ENCODE measurements around the gene TRMT112. TPM values are rescaled to one million over a fixed set of nuclear protein-coding genes. Genes with fewer than 3 reads are reported as not detected.

The TRMT112 gene
- total RNA-seq (2014; rRNA removed; shearing (Covaris generic)), result 378 and 452 TPM in 2 replicates

DNA sequence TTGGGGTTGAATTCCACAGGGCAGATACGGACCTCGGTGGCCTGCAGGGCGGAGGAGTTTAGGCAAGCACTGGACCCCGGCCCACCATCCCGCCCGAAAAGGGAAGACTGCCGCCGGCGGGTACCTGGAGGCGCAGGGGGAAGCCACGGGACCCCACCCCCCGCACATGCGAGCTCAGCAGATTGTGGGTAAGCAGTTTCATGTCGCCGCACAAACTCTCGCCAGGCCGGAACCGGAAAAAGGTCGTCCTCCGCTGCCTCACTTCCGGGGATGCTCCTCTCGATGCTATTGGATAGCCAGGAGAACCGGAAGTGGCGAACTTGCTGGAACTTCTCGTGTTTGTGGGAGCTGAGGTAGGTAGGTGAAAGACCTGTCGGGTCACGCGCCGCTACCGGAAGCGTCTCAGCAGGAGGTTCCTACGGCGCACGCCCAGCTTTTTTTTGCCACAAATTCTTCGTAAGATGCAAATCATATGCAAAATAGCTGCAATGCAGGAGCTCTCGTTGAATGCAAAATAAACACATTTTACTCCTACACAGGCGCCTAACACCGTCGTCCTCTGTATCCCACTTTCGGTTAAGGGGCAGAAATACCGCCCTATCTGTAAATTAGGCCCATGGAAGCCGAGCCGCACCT lies at the start of gene TRMT112:
TSS of gene TRMT112 (minus strand) at position 235 of the 636 bp plus-strand sequence. CDS start at position 202, 33 bp downstream.
- peak; percentile 99 for DNase-seq (ENCODE audit: low read depth)

DNA sequence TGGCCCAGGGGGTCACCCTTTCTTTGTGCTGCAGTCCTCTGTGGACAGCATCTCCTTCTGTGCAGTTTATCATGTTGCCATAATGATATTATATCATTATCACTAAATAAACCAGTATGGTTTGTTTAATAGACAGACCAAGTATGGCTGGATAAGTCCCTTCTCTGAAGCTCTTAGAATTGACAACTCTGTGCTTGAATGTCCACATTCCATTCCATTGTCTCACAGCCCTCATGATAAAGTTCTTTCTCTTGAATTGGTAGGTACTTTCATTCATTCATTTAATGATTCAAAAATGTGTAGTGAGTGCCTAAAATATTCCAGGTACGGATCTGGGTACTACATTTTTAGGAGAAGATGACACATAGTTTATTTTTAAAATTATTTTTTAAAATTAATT lies 49.4 kb upstream of the TRMT112 start:
- no peak for DNase-seq (ENCODE audit: low read depth)

DNA sequence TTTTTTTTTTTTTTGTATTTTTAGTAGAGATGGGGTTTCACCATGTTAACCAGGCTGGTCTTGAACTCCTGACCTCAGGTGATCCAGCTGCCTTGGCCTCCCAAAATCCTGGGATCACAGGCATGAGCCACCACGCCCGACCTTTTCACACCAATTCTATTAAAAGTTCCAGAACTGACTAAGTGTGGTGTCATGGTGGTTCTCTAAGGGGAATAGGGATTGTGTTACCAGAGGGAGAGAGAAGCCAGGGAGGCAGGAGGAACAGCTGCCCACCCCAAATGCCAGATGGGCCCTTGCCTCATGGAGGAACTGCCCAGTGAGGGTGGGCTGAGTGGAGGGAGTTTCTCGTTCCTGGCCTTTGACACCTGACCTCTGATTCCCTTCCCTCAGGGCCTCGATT lies 47.6 kb upstream of the TRMT112 start:
- DNase-seq (ENCODE audit: low read depth), result no peak

DNA sequence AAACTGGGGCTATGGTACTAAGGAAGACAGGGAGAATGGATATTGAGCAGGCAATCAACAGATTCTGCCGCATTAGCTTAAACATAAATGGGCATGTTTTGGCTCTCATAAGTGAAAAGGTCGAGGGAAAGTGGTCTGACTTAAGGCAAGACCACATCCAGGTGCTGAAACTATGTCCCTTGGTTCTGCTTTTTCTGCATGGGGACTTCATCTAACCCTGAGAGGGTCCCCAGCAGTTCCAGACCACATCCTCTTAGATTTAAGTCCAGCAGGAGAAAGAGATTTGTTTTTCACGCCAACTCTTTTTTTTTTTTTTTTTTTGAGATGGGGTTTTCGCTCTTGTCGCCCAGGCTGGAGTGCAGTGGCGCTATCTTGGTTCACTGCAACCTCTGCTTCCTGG lies 47.1 kb upstream of the TRMT112 start:
- DNase-seq (ENCODE audit: low read depth), result no peak

DNA sequence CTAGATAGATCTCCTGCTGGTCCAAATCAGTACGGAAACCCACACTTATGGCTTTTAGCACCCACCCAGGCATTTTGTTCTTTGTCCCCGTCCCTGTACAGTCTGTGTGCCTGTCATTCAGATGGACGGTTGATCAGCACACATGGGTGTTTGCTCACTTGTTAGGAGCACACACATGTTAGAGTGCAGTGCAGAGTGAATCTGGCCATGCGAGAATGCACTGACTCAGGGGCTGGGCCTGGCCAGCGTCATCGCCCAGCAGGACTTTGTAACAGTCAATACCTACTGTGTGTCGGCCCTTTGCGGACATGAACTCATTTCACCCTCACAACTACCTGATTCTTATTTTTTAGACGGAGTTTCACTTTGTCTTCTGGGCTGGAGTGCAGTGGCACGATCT lies 45.0 kb upstream of the TRMT112 start:
- no peak for DNase-seq (ENCODE audit: low read depth)

DNA sequence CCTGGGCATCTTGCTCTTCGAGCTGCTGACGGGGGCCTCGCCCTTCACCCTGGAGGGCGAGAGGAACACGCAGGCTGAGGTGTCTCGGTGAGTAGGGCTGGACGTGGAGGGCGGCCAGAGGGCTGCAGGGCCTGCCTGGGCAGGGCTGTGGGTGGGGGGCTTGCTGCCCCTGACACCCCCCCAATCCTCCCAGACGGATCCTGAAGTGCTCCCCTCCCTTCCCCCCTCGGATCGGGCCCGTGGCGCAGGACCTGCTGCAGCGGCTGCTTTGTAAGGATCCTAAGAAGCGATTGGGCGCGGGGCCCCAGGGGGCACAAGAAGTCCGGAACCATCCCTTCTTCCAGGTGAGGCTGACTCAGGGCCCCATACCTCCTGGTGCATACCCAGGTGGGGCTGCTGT lies 44.3 kb upstream of the TRMT112 start:
- DNase-seq (ENCODE audit: low read depth), result no peak

DNA sequence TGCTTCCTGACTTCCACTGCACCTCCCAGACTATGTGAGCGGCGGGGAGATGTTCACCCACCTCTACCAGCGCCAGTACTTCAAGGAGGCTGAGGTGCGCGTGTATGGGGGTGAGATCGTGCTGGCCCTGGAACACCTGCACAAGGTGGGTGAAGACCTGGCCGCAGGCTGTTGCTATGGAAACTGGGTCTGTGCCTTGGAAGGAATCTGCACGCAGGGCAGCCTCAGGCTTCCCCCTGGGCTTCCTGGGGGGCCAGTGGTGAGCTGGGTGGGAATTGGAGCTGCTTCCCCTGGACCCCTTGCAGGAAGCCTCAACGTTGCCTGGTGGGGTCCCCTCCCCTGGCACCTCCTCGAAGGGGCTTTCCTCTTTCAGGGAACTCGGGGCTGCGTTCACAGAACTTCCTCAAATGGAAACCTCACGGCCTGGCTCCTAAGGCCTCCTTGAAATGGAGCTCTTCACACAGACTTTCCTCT lies 43.1 kb upstream of the TRMT112 start:
- DNase-seq (ENCODE audit: low read depth), result no peak

DNA sequence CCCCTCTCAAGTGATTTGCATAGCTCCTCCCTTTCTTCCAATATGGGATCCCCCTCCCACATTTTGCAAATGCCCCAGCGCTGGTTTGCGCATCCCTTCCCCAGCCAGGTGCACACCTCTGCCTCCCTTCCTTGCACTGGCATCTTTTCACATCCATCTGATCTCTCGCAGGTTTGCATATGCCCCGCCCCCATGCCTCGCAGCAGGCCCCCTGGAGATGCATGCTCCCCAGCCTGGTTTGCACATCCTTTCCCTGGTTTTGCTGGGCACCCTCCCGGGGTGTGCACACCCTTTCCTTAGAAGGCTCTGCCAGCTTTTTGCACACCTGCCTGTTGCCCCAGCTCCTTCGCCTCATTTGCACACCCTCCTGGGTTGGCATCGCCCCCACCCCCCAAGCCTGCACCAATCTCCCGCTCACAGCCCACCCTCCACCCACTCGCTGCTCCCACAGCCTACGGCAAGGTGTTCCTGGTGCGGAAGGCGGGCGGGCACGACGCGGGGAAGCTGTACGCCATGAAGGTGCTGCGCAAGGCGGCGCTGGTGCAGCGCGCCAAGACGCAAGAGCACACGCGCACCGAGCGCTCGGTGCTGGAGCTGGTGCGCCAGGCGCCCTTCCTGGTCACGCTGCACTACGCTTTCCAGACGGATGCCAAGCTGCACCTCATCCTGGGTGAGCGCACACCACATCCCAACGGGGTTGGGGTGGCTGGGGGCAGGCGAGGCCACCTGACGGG lies 42.5 kb upstream of the TRMT112 start:
- DNase-seq (ENCODE audit: low read depth), result no peak

DNA sequence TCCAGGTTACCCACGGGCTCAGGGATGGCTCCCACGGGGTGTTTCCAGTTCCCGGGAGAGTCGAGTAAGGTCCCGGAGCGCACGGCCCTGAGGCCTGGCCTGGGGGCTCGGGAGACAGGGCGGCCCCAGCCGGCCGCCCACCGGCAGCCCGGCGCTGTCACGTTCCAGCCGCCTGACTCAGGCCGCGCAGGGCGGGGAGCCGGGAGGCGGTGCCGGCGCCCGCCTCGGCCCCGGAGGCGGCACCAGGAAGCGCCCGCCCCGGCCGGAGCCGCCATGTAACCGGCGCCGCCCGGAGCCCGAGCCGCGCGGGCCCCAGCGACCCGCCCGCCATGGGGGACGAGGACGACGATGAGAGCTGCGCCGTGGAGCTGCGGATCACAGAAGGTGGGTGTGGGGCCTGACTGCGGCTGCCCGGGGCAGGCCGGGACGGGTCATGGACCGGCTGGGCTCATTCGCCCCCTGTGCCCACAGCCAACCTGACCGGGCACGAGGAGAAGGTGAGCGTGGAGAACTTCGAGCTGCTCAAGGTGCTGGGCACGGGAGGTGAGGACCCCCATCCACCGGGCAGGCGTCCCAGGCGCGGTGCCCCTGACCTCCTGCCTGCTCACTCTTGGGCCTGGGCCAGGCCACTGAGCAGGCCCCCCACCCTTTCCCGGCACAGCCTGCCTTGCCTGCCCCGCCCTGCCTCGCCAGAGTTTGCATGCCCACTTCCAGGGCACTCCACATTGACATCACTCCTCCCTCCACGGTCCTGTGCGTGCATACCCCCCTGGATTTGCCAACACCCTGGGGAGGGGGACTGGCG lies 41.8 kb upstream of the TRMT112 start, which contains the start of gene RPS6KA4:
TSS of gene RPS6KA4 (plus strand) at position 256 of the 805 bp plus-strand sequence. CDS start at position 330, 74 bp downstream.
- DNase-seq (ENCODE audit: low read depth), result peak; percentile 68

DNA sequence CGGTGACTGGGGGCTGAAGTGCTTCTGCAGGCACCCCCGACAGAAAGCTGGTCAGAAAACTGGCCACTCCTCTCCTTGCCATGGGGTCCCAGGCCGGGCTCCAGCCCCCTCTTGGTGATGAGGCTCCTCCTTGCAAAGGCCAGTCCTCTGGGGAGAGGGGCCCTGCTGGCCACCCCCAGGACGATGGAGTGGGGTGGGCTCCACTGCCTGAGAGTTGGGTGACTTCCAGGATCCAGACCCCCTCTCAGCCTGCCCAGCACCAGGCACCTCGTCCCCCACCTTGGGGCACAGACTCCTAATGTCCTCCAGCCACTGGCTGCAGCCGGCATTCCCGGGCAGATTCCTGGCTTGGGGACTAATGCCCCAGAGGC lies 41.2 kb upstream of the TRMT112 start:
- no peak for DNase-seq (ENCODE audit: low read depth)

DNA sequence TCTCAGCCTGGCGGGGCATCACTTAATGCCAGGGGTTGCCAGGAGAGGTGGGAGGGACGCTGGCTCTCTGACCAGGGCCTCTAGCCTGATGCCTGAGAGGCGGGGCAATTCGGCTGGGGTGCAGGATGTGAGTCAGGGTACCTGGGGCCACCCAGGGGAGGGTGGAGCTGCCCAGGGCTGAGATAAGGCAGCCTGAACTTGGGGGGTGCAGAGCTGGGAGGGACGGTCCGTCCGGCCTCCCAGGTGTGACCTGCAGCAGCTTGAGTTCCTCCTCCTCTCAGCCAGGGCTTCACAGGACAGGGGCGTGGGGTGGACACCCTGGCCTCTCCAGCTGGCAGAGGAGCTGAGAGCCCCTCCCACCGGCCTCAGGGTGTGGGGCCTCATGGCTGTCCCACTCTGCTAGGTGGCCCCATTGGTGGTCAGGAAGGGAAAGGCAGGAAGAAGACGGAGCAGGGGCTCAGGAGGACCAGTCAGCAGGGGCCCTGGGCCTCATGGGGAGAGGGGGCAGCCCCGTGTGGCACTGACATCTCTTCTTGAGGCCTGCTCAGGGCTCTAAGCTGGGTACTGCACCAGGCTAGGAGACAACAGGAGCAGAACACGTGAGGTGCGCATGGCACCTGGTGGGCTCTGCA lies 40.7 kb upstream of the TRMT112 start:
- peak; percentile 85 for DNase-seq (ENCODE audit: low read depth)

DNA sequence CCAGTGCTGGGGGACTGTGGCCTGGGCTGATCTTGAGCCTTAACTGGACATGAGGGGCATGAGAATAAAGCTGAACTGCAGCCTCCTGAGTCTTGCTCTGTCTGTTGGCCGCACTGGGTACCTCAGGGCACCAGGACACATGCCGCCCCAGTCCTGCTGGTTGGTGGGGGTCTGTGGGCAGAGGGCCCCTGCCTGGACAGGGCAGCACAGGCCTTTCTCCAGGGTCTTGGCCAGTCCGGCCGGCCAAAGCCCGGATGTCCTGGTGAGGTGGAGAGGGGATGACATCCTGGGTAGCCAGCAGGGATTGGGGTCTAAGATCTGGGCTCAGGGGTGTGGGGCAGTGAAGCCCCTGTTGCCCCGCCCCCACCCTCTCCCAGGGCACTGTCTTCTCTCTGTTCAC lies 40.1 kb upstream of the TRMT112 start:
- no peak for DNase-seq (ENCODE audit: low read depth)

DNA sequence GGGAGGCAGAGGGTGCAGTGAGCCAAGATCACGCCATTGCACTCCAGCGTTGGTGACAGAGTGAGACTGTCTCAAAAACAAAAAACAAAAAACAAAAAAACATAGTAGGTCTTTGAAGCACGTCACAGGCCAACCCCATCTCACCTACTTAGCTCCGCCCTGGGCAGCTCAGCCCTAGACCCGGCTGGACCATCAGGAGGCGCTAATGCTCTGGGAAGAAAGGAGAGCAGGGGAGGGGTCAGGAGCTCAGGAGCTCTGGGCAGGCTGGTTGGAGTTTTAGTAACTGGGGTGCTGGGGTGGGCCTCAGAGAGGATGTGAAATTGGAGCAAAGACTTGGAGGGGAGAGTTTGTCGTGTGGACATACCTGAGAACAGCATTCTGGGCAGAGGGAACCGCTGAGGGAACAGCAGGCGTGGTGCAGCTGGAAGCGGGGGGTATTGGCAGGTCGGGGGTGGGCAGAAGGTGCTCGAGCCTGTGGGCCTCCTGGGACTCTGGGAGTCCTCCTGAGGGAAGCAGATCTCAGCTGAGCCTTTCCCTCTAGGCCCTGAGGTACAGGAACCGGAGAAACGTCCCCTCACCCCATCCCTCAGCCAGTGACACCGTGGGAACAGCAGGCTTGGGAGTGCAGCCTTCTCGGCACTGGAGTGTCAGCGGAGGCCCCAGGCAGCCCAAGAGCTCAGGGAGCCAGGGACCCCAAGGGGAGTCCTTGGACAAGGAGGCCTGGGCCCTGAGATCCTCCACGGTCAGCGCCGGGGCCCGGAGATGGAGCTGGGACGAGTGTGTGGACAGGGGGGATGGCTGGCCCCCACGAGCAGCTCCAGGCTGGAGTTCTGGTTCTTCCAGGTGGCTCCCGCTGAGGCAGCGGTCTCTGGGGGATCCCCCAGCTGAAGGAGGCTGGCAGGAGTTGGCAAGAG lies 39.4 kb upstream of the TRMT112 start:
- DNase-seq (ENCODE audit: low read depth), result peak; percentile 48

DNA sequence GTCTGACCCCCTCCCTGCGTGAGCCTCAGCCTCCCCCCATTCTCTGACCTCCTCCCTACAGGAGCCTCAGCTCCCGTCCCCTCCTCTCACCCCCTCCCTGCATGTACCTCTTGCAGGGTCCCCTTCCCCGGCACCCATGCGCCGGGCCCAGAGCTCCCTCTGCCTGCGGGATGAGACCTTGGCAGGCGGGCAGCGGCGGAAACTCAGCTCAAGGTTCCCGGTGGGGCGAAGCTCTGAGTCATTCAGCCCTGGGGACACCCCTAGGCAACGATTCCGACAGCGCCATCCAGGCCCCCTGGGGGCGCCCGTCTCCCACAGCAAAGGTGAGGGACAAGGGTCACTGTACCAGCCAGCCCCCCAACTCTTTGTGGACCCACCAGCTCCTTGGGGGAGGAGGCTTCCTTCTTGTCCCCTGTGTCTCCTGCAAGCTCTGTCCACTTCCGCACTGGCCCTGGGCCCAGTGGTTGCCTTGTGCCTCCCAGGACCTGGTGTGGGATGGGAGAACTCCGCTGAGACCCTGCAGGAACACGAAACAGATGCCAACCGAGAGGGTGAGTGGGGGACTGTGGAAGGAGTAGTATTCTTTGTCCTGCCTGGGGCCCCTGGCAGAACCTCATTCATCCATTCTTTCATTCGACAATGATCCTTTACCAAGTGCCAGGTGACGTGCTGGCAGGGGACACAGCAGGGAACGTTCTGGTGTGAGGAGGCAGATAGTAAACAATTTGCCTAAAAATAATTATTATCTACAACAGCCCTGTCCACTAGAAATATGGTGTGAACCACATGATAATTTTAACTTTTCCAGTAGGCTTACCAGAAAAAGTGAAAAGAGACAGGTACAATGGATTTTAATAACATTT lies 38.0 kb upstream of the TRMT112 start:
- DNase-seq (ENCODE audit: low read depth), result peak; percentile 83

DNA sequence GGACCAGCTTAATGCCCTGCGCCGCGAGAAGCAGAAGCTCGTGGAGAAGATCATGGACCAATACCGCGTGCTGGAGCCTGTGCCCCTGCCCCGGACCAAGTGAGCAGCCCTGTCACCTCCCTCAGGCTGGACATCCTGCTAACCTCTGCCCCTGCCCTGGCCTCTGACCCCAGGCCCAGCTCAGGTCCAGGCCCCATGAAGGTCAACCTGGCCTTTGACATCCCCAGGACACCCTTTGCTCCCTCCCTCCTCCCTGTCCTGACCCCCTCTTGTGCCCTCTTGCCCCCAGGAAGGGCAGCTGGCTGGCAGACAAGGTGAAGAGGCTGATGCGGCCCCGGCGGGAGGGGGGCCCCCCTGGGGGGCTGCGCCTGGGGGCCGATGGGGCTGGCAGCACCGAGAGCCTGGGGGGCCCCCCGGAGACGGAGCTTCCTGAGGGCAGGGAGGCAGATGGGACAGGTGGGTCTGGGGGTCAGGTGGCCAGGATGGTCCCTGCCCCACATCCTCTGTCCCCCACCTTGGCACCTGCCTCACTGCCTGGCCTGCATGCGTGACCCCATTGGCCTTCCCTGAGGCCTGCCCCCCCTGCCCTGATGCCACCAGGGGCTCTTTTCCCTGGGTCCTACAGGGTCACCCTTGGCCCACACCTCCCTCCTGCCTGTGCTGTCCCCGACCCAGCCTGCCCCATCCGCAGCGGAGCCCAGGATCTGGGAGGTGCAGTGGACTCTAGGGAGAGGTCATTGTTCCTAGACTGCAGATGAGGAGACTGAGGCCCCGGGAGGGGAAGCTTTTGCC lies 36.6 kb upstream of the TRMT112 start:
- no peak for DNase-seq (ENCODE audit: low read depth)

DNA sequence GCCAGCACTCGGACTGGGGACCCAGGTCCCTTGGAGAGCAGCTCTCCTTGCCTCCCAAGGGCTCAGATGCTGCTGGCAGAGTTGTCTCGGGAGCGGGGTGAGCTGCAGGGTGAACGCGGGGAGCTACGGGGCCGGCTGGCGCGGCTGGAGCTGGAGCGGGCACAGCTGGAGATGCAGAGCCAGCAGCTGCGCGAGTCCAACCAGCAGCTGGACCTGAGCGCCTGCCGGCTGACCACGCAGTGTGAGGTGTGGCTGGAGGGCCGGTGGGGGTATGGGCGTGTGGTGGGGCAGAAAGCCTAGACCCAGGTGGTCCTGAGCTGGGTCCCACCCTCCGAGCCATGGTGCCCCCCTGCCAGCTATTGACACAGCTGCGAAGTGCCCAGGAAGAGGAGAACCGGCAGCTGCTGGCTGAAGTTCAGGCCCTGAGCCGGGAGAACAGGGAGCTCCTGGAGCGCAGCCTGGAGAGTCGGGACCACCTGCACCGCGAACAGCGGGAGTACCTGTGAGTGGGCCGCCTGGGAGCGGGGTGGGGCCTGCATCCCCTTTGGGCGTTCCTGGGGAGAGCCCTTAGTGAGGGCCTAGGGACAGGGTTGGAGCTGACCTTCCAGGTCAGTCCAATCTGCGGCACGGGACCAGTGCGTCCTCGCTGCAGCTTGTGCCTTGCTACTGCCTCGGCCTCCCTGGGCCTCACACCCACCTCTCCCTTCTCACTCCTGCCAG lies 35.8 kb upstream of the TRMT112 start:
- DNase-seq (ENCODE audit: low read depth), result no peak

DNA sequence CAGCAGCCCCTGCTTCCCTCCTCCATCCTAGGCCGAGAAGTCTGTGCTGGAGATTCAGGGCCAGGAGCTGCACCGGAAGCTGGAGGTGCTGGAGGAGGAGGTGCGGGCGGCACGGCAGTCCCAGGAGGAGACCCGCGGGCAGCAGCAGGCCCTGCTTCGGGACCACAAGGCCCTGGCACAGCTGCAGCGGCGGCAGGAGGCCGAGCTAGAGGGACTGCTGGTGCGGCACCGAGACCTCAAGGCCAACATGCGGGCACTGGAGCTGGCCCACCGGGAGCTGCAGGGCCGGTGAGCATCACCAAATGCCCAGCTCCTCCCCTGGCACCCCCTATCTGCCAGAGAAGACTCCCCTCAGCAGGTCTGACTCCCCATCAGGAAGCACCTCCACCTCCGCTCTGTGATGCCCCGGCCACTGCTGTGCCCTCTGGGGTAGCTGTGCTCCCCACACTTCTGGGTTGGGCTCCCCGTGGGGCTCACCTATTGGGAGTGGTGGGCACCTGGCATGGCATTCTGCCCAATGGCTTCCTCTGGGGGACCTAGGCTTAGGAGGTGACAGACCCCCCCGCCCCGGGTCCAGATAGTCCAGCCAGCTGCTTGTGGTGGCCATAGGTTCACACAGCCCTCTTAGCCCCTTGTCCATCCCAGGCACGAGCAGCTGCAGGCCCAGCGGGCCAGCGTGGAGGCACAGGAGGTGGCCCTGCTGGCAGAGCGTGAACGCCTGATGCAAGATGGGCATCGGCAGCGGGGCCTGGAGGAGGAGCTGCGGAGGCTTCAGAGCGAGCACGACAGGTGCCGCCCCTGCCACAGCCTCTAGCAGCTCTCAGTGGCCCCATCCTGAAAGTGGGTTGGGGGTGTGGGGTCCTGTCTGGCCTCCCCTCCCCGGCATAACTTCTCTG lies 35.0 kb upstream of the TRMT112 start:
- no peak for DNase-seq (ENCODE audit: low read depth)
